PFSK-1 (cell line): ENCODE results near the gene TCOF1.

ENCODE experiments used
- POLR2AphosphoS5 ChIP-seq: IDR thresholded peaks from 2 replicates; pipeline ENCODE4 v1.6.1; 2012; ENCODE audit warnings: low read depth, mild to moderate bottlenecking, control low read depth, low read length, moderate library complexity
- REST ChIP-seq, 2 experiments: IDR thresholded peaks; 2 replicates each; pipeline versions ENCODE4 v1.6.1 to v1.8.0; 2011 to 2012; ENCODE audit warnings: low read depth in 2 of 2, low read length in 2 of 2, control low read depth in 1 of 2, inconsistent platforms in 1 of 2, mild to moderate bottlenecking in 1 of 2, moderate library complexity in 1 of 2; ENCODE audit not compliant: insufficient read depth in 1 of 2
- SIN3A ChIP-seq: IDR thresholded peaks from 2 replicates; pipeline ENCODE4 v1.6.1; 2012; ENCODE audit warnings: mild to moderate bottlenecking, low read length, moderate library complexity, borderline replicate concordance; ENCODE audit not compliant: insufficient read depth
- TAF1 ChIP-seq: IDR thresholded peaks from 2 replicates; pipeline ENCODE4 v1.6.1; 2012; ENCODE audit warnings: low read length, control low read depth, borderline replicate concordance; ENCODE audit not compliant: insufficient read depth

DNA sequence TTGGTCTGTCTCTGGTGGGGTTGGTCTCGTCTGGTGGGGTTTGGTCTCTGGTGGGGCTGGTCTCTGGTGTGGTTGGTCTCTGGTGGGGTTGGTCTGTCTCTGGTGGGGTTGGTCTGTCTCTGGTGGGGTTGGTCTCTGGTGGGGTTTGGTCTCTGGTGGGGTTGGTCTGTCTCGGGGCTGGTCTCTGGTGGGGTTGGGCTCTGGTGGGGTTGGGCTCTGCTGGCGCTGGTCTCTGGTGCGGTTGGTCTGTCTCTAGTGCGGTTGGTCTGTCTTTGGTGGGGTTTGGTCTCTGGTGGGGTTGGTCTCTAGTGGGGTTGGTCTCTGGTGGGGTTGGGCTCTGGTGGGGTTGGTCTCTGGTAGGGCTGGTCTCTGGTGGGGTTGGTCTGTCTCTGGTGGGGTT, 71.5 kb downstream of the TCOF1 start:
- TF ChIP-seq SIN3A (no peak), POLR2AphosphoS5 (no peak), REST (IDR thresholded peaks at IDR 0.05; ENCODE audit: insufficient read depth in 1 of 2, low read depth in 2 of 2, low read length in 2 of 2) (no peak), TAF1 (no peak)
